H1 (cell line): Measurements from ENCODE around the gene NSDHL. TPM values are rescaled to one million over a fixed set of nuclear protein-coding genes. Genes with fewer than 3 reads are reported as not detected.

ENCODE experiments used
- CTCF ChIA-PET: fragments of 300-600 bp; sonication (Branson Sonifier 250); formaldehyde crosslinking; loops from one replicate; lab custom pipeline; 2021; ENCODE audit not compliant: partially characterized antibody; lab: Charles Lee
- POLR2A ChIA-PET: fragments of 300-600 bp; sonication (Branson Sonifier 250); formaldehyde crosslinking; loops from one replicate; lab custom pipeline; 2021; ENCODE audit warnings: inconsistent platforms; ENCODE audit not compliant: partially characterized antibody; lab: Charles Lee
- DNase-seq, 2 experiments: peaks; one replicate each; pipeline versions ENCODE4 v3.0.0 to v3.0.0-alpha.2; 2010 to 2022; ENCODE audit warnings: low spot score in 2 of 2, low read depth in 1 of 2, mixed read lengths in 1 of 2
- FAIRE-seq: peaks from 2 replicates; lab custom pipeline; 2011; peaks lifted over from hg19 to GRCh38; lab: Jason Lieb, UNC
- H2AFZ ChIP-seq: 2 replicates; pipeline ENCODE4 v1.8.1; 2012; ENCODE audit warnings: low read length, inconsistent platforms
- H2AK5ac ChIP-seq: 2 replicates; pipeline ENCODE4 v1.6.1; 2013; ENCODE audit warnings: low read depth, low read length
- H2BK120ac ChIP-seq: replicated peaks from 2 replicates; pipeline ENCODE3; 2013; ENCODE audit warnings: low read depth, low read length, inconsistent platforms
- H2BK12ac ChIP-seq: 2 replicates; pipeline ENCODE4 v1.6.1; 2013; ENCODE audit warnings: low read depth, low read length
- H2BK15ac ChIP-seq: 2 replicates; pipeline ENCODE4 v1.6.1; 2013; ENCODE audit warnings: low read length
- H2BK20ac ChIP-seq: 2 replicates; pipeline ENCODE4 v1.6.1; 2013; ENCODE audit warnings: low read length
- H2BK5ac ChIP-seq: 2 replicates; pipeline ENCODE4 v1.6.1; 2013; ENCODE audit warnings: low read depth, low read length
- H3K14ac ChIP-seq: 2 replicates; pipeline ENCODE4 v1.6.1; 2013; ENCODE audit warnings: inconsistent platforms; ENCODE audit not compliant: insufficient read length
- H3K18ac ChIP-seq: 2 replicates; pipeline ENCODE4 v1.6.1; 2013; ENCODE audit warnings: low read length; ENCODE audit errors: extremely low read depth
- H3K23ac ChIP-seq: 2 replicates; pipeline ENCODE4 v1.6.1; 2013; ENCODE audit warnings: inconsistent platforms; ENCODE audit not compliant: insufficient read length
- H3K23me2 ChIP-seq: 2 replicates; pipeline ENCODE4 v1.6.1; 2013; ENCODE audit warnings: low read depth, low read length
- H3K27ac ChIP-seq: 2 replicates; pipeline ENCODE4 v1.6.1; 2011; ENCODE audit warnings: low read depth, low read length, inconsistent platforms
- H3K27me3 ChIP-seq, 4 experiments: replicated peaks in 1 of 4; 1 replicate in 1 of 4; 2 replicates in 3 of 4; pipeline versions ENCODE4 v1.6.1 to v1.8.1; 2011 to 2013; ENCODE audit warnings: low read length in 3 of 4, mild to moderate bottlenecking in 3 of 4, inconsistent platforms in 2 of 4, mixed read lengths in 2 of 4, moderate library complexity in 1 of 4; ENCODE audit not compliant: control insufficient read depth in 3 of 4, insufficient read depth in 3 of 4; ENCODE audit errors: extremely low read depth in 1 of 4
- H3K36me3 ChIP-seq, 4 experiments: 2 replicates each; pipeline versions ENCODE4 v1.6.1 to v1.8.1; 2011 to 2013; ENCODE audit warnings: mild to moderate bottlenecking in 4 of 4, low read length in 3 of 4, moderate library complexity in 2 of 4, control low read depth in 1 of 4, inconsistent platforms in 1 of 4; ENCODE audit not compliant: insufficient read depth in 4 of 4, control insufficient read depth in 2 of 4
- H3K4ac ChIP-seq: replicated peaks from 2 replicates; pipeline ENCODE3; 2013; ENCODE audit warnings: low read length, low read depth, mixed read lengths, inconsistent platforms; ENCODE audit not compliant: insufficient read length
- H3K4me1 ChIP-seq, 4 experiments: replicated peaks in 1 of 4; 1 replicate in 1 of 4; 2 replicates in 3 of 4; pipeline versions ENCODE4 v1.6.1 to v1.8.1; 2011 to 2013; ENCODE audit warnings: low read length in 3 of 4, inconsistent platforms in 2 of 4, mixed read lengths in 1 of 4; ENCODE audit not compliant: insufficient read depth in 4 of 4, control insufficient read depth in 3 of 4
- H3K4me2 ChIP-seq, 2 experiments: 2 replicates each; pipeline versions ENCODE4 v1.6.1 to v1.8.1; 2011 to 2013; ENCODE audit warnings: low read depth in 2 of 2, low read length in 2 of 2, control low read depth in 1 of 2, inconsistent platforms in 1 of 2, mild to moderate bottlenecking in 1 of 2; ENCODE audit not compliant: insufficient read depth in 1 of 2
- H3K4me3 ChIP-seq, 4 experiments: fragments of 200-600, 300-600 bp in 1 of 4; sonication (generic), shearing (Covaris generic), sonication (Bioruptor Twin) in 1 of 4; 2 replicates each; pipeline versions ENCODE4 v1.5.1 to v1.8.1; 2011 to 2016; ENCODE audit warnings: low read length in 4 of 4, low read depth in 3 of 4, control low read depth in 2 of 4, inconsistent platforms in 2 of 4, mild to moderate bottlenecking in 2 of 4, mixed read lengths in 1 of 4, moderate library complexity in 1 of 4; ENCODE audit not compliant: insufficient read depth in 2 of 4; ENCODE audit errors: extremely low read depth in 1 of 4
- H3K56ac ChIP-seq: replicated peaks from 2 replicates; pipeline ENCODE3; 2013; ENCODE audit warnings: low read depth, mild to moderate bottlenecking, mixed read lengths, low read length, inconsistent platforms; ENCODE audit not compliant: insufficient read length
- H3K79me1 ChIP-seq: 2 replicates; pipeline ENCODE4 v1.6.1; 2013; ENCODE audit warnings: low read depth, low read length, control low read depth
- H3K79me2 ChIP-seq, 2 experiments: 2 replicates each; pipeline versions ENCODE4 v1.6.1 to v1.8.1; 2012 to 2013; ENCODE audit warnings: low read length in 2 of 2, mild to moderate bottlenecking in 2 of 2, inconsistent platforms in 1 of 2; ENCODE audit not compliant: insufficient read depth in 2 of 2, control insufficient read depth in 1 of 2
- H3K9ac ChIP-seq, 4 experiments: replicated peaks in 1 of 4; 1 replicate in 1 of 4; 2 replicates in 3 of 4; pipeline versions ENCODE4 v1.6.1 to v1.8.1; 2011 to 2013; ENCODE audit warnings: low read depth in 3 of 4, low read length in 3 of 4, control low read depth in 2 of 4, mild to moderate bottlenecking in 2 of 4, moderate library complexity in 2 of 4, inconsistent platforms in 1 of 4; ENCODE audit errors: extremely low read depth in 1 of 4
- H3K9me3 ChIP-seq, 2 experiments: 2 replicates each; pipeline versions ENCODE4 v1.6.1 to v1.8.1; 2012 to 2013; ENCODE audit warnings: mild to moderate bottlenecking in 2 of 2, moderate library complexity in 2 of 2, control low read depth in 1 of 2, inconsistent platforms in 1 of 2, low read depth in 1 of 2, low read length in 1 of 2, mixed read lengths in 1 of 2; ENCODE audit not compliant: insufficient read depth in 2 of 2
- H4K20me1 ChIP-seq, 2 experiments: replicated peaks in 1 of 2; 2 replicates each; pipeline versions ENCODE3 to v1.8.1; 2011 to 2013; ENCODE audit warnings: inconsistent platforms in 2 of 2, low read length in 2 of 2, mild to moderate bottlenecking in 1 of 2; ENCODE audit not compliant: insufficient read depth in 2 of 2, control insufficient read depth in 1 of 2
- H4K5ac ChIP-seq: 2 replicates; pipeline ENCODE4 v1.6.1; 2013; ENCODE audit warnings: low read length, low read depth, mixed read lengths, inconsistent platforms; ENCODE audit not compliant: insufficient read length
- H4K8ac ChIP-seq: 2 replicates; pipeline ENCODE4 v1.8.0; 2013; ENCODE audit warnings: mild to moderate bottlenecking, moderate library complexity, low read length, inconsistent platforms; ENCODE audit not compliant: insufficient read depth; ENCODE audit errors: extremely low read depth
- H4K91ac ChIP-seq: replicated peaks from 2 replicates; pipeline ENCODE3; 2013; ENCODE audit warnings: low read length, mixed read lengths, inconsistent platforms; ENCODE audit not compliant: insufficient read length
- CBX5 ChIP-seq: fragments of 300-800, 300-1000 bp; sonication (generic); IDR thresholded peaks from 2 replicates; pipeline ENCODE4 v1.7.1; 2016; ENCODE audit warnings: antibody characterized with exemption, low read length, low read depth
- HDAC6 ChIP-seq: IDR thresholded peaks from one replicate; pipeline ENCODE4 v1.7.1; 2012; ENCODE audit warnings: low read depth, mild to moderate bottlenecking, inconsistent platforms, low read length, moderate library complexity
- RAD21 ChIP-seq, 2 experiments: IDR thresholded peaks in 1 of 2; conservative IDR thresholded peaks in 1 of 2; 2 replicates each; pipeline ENCODE4 v1.6.1; 2011; ENCODE audit warnings: low read depth in 2 of 2, low read length in 2 of 2, improper control_type of control experiment in 1 of 2, inconsistent platforms in 1 of 2, mild to moderate bottlenecking in 1 of 2, moderate library complexity in 1 of 2
- RXRA ChIP-seq: IDR thresholded peaks from 2 replicates; pipeline ENCODE4 v1.6.1; 2011; ENCODE audit warnings: low read depth, mild to moderate bottlenecking, low read length, moderate library complexity; ENCODE audit not compliant: insufficient read depth
- WGBS, 2 experiments: shearing (Covaris generic) in 1 of 2; methylation state at CpG; one replicate each; pipeline versions ENCODE4 v1.1.6 to v1.1.7; 2013 to 2015; ENCODE audit warnings: low lambda C conversion rate in 2 of 2, mixed read lengths in 2 of 2, inconsistent platforms in 1 of 2, low coverage in 1 of 2, missing lambda C conversion rate in 1 of 2; ENCODE audit not compliant: insufficient replicate concordance in 2 of 2, insufficient coverage in 1 of 2, insufficient read length in 1 of 2; ENCODE audit errors: extremely low coverage in 1 of 2, missing lambda C conversion rate in 1 of 2; 5-methylcytosine and 5-hydroxymethylcytosine counted together
- polyA plus RNA-seq, 7 experiments: library from polyadenylated mRNA; depleted of rRNA in 3 of 7; stranded (reverse) in 5 of 7; unstranded in 2 of 7; fragments of >200 nt in 5 of 7; fragments of 200-250 nt in 2 of 7; gene quantifications; 1 replicate in 5 of 7; 2 replicates in 1 of 7; 4 replicates in 1 of 7; pipeline versions ENCODE4 v1.2.1 to v1.2.3, GENCODE V29; 2011 to 2013; ENCODE audit warnings: missing spikeins in 2 of 7, mixed read lengths in 2 of 7
- total RNA-seq: library from RNA; stranded (reverse); fragmentation: NEBNext Ultra II Directional; extraction: Animal tissue kit (Norgen Biotek cat#: 25700); gene quantifications from 2 replicates; pipeline ENCODE4 v1.2.1, GENCODE V29; 2021
- TF ChIP-seq, protein P1 (sequence below), 3 experiments: IDR thresholded peaks; 1 replicate in 2 of 3; 2 replicates in 1 of 3; pipeline versions ENCODE4 v1.5.1 to v1.6.1; 2011; ENCODE audit warnings: low read length in 3 of 3, mild to moderate bottlenecking in 3 of 3, inconsistent platforms in 2 of 3, low read depth in 1 of 3, moderate library complexity in 1 of 3; ENCODE audit not compliant: insufficient read depth in 1 of 3; ENCODE audit errors: control extremely low read depth in 1 of 3

NSDHL gene
- total and polyA plus RNA-seq, 2 of the 8 experiments (the other 6 are each of a cell fraction or from before 2014, with no cell fraction given): 31.5 to 34.6 TPM

DNA sequence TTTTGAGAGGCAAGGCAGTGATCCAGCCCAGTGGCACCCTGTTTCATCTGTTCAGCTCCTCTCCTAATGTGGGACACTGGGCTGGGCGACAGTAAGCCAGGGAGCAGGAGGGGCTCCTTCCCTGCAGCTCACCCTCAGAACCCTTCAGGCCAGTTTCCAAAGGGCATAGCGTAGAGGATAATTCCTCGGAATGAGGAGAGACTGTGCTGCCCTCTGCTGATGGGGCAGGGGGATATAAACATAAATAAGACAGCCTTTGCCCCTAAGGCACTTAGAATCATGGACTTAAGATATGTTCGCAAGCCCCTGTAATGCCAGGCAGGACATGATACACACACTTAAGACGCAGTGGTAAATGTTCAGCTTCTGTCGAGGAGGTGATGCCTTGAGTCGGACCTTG is 39.1 kb downstream of the NSDHL start:
- Histone ChIP-seq H3K4me3 (no peak overlapping the region), H4K20me1 (peaks cover 0 to 4% of the 10 kb centered on the region in 2 experiments), H3K23me2 (peaks cover 3% of the 10 kb centered on the region; the same call in 1 of the 2 replicates), H2AFZ (no peak overlapping the region), H3K27me3 (no peaks in the 10 kb centered on the region), H2BK120ac (no peak overlapping the region), H3K79me1 (no peaks in the 10 kb centered on the region)
- POLR2A ChIA-PET: no interaction called here
- TF ChIP-seq, protein P1, sequence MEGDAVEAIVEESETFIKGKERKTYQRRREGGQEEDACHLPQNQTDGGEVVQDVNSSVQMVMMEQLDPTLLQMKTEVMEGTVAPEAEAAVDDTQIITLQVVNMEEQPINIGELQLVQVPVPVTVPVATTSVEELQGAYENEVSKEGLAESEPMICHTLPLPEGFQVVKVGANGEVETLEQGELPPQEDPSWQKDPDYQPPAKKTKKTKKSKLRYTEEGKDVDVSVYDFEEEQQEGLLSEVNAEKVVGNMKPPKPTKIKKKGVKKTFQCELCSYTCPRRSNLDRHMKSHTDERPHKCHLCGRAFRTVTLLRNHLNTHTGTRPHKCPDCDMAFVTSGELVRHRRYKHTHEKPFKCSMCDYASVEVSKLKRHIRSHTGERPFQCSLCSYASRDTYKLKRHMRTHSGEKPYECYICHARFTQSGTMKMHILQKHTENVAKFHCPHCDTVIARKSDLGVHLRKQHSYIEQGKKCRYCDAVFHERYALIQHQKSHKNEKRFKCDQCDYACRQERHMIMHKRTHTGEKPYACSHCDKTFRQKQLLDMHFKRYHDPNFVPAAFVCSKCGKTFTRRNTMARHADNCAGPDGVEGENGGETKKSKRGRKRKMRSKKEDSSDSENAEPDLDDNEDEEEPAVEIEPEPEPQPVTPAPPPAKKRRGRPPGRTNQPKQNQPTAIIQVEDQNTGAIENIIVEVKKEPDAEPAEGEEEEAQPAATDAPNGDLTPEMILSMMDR (IDR thresholded peaks at IDR 0.05; ENCODE audit: control extremely low read depth in 1 of 3, insufficient read depth in 1 of 3, low read depth in 1 of 3, low read length in 3 of 3): peak in 2 of 3 experiments; percentile 23 to 47; a peak in 2 of 4 replicates
- no peak for TF ChIP-seq RXRA
- TF ChIP-seq RAD21 (IDR thresholded peaks at IDR 0.05 in 1 of 2, conservative IDR thresholded peaks at IDR 0.05 in 1 of 2; ENCODE audit: low read depth in 2 of 2, low read length in 2 of 2): peak; percentile 31 to 44; a peak in 3 of 4 replicates
- TF ChIP-seq HDAC6: no peak
- no peak for TF ChIP-seq CBX5
- TF ChIP-seq, all 59 proteins: peak for 2
- H3K14ac ChIP-seq: no peak overlapping the region
- CTCF ChIA-PET: interaction anchor here (0.8 to 2.2 kb wide), 12 partner anchors 9 to 47 kb away, joined by 3 to 12 read pairs (median 4); no protein-coding TSS in a partner anchor
- no peak overlapping the region for H2BK20ac ChIP-seq
- WGBS, 2 experiments: 87% methylated on average over 7 of the region's 7 CpGs; no CpG with 5 or more reads in 1 of the 2 experiments
- H2BK15ac ChIP-seq: no peak overlapping the region
- H4K91ac ChIP-seq: no peak overlapping the region
- H3K4ac ChIP-seq: no peak overlapping the region
- peak; percentile 81 for FAIRE-seq
- H4K5ac ChIP-seq: no peak overlapping the region
- peaks cover 0 to 34% (median 9%) of the 10 kb centered on the region in 4 experiments; a peak in 5 of 8 replicates for H3K36me3 ChIP-seq
- H3K4me1 ChIP-seq: no peaks in the 10 kb centered on the region
- H2BK12ac ChIP-seq: no peak overlapping the region
- no peaks in the 10 kb centered on the region for H3K9me3 ChIP-seq
- H2AK5ac ChIP-seq: no peak overlapping the region
- H2BK5ac ChIP-seq: no peak overlapping the region
- no peak overlapping the region for H3K27ac ChIP-seq
- H3K79me2 ChIP-seq: no peaks in the 10 kb centered on the region
- no peak overlapping the region for H3K56ac ChIP-seq
- H3K4me2 ChIP-seq: no peak overlapping the region
- H3K9ac ChIP-seq: no peak overlapping the region
- DNase-seq: no peak
- no peak overlapping the region for H4K8ac ChIP-seq
- H3K18ac ChIP-seq: no peak overlapping the region
- H3K23ac ChIP-seq: no peak overlapping the region
